Activated CD8-positive, alpha-beta memory T cell treated with anti-CD3 and anti-CD28 coated beads, Interleukin-2, amount 50 U/mL, for 24 hours (primary cell): Measurements from ENCODE around the gene SLC25A25.
"Not testable (repeated sequence)": the region's sequence is repeated elsewhere in the genome, so short reads cannot be mapped to it uniquely, and the experiment has no call there.

Experiments used
- DNase-seq: peaks from one replicate; pipeline ENCODE4 v3.0.0-alpha.2; 2020; ENCODE audit errors: extremely low read depth

The SLC25A25 gene

GRCh38 chr9:128109050-128109709 lies 41.1 kb downstream of the SLC25A25 start:
- no peak for DNase-seq

GRCh38 chr9:128111726-128112125 lies 43.7 kb downstream of the SLC25A25 start:
- not testable (repeated sequence) for DNase-seq

GRCh38 chr9:128113526-128114325 lies 45.7 kb downstream of the SLC25A25 start:
- no peak for DNase-seq

- no peak for DNase-seq
Measured at GRCh38 chr9:128114326-128115186, 46.5 kb downstream of the SLC25A25 start.

GRCh38 chr9:128115187-128116103 lies 47.4 kb downstream of the SLC25A25 start:
- DNase-seq, result no peak

GRCh38 chr9:128116104-128117083 lies 48.4 kb downstream of the SLC25A25 start:
- no peak for DNase-seq

GRCh38 chr9:128117613-128118471 lies 49.8 kb downstream of the SLC25A25 start:
- DNase-seq, result peak; percentile 95

- no peak for DNase-seq
Measured at GRCh38 chr9:128118472-128118857, 50.4 kb downstream of the SLC25A25 start.

- DNase-seq, result no peak
Measured at GRCh38 chr9:128118971-128119665, 51.1 kb downstream of the SLC25A25 start.

- DNase-seq, result no peak
Measured at GRCh38 chr9:128120061-128120740, 52.2 kb downstream of the SLC25A25 start.

- no peak for DNase-seq
Measured at GRCh38 chr9:128120741-128121465, 52.9 kb downstream of the SLC25A25 start.

GRCh38 chr9:128121466-128121810 lies 53.4 kb downstream of the SLC25A25 start:
- no peak for DNase-seq

GRCh38 chr9:128121924-128122808 lies 54.1 kb downstream of the SLC25A25 start:
- DNase-seq, result no peak

GRCh38 chr9:128122809-128123175 lies 54.8 kb downstream of the SLC25A25 start:
- DNase-seq, result no peak

GRCh38 chr9:128123451-128124080 lies 55.5 kb downstream of the SLC25A25 start:
- no peak for DNase-seq

GRCh38 chr9:128124451-128124850 lies 56.4 kb downstream of the SLC25A25 start:
- DNase-seq, result no peak
